ENCODE results near the gene LRCH4. TPM values are rescaled to one million over a fixed set of nuclear protein-coding genes. Genes with fewer than 3 reads are reported as not detected.

LRCH4 gene
- total RNA-seq, 1 experiment from 2014 or later, result 71.4 TPM

DNA sequence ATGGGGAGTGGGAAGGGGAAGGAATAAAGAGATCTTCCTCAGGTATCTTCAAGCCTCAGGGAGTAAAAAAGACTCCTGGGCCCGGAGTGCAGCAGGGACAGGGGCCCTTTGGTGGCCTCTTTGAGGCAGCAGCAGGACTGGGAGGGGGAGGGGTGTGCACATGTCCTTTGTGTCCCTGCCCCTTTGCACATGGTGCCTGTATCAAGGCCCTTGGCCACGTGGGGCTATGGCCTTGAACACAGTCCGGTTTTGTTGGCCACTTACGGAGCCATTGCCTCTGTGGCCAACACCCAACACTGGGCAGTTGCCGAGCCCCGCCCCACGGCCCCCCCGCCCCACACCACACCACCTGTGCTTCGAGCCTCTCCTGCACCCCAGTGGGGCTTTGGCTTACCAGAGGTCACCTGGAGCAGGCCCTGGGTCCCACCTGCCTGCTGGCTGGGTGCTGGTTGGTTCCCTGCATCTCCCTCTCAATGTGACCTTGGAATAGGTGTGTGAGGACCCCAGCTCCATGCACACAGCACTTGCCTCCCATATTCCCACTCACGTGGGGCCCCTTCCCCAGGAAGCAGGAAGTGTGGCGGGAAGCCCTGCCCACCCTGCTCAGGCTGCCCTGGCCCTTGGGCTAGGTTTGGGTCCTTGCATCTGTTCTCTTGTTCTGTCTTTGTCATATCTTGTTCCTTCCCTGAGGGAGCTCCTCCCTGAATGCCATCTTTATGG is 17.6 kb downstream of the LRCH4 start:
- H3K27me3 Mint-ChIP-seq (ENCODE audit: insufficient read depth, unreplicated experiment), result no peaks in the 10 kb centered on the region
- DNase-seq, result no peak

DNA sequence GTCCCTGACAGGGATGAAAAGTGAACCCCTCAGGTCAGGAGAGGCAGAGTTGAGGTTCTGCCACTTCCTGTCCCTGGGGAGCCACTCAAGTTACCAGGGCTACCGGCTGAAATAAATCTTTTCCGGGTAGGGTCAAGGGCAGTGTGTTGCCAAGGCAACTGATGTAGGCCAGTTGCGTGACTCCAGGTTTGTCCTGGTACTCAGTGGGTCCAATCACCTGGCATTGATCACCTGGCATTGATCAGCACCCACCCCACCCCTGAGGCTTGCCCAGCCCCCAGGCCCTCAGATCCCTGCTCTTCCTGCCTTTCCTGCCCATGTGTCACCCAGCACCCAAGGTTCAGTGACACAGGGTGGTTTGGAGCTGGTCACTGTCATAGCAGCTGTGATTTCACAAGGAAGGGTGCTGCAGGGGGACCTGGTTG is 18.2 kb downstream of the LRCH4 start:
- no TSS peak for BruUV-seq (replicated peaks)
- peaks cover 77% of the 10 kb centered on the region for H3K36me3 Mint-ChIP-seq (ENCODE audit: insufficient read depth, unreplicated experiment)
- Histone ChIP-seq H3K9me3 (no peaks in the 10 kb centered on the region), H3K4me1 (peaks cover 32% of the 10 kb centered on the region), H3K4me3 (ENCODE audit: low read depth, low read length) (no peak overlapping the region), H3K36me3 (ENCODE audit: control insufficient read depth, insufficient read depth, low read length) (no peaks in the 10 kb centered on the region; the same call in 1 of the 2 replicates), H3K27me3 (replicated peaks; ENCODE audit: control insufficient read depth, insufficient read depth, low read length) (no peaks in the 10 kb centered on the region)
- H3K27ac Mint-ChIP-seq (ENCODE audit: unreplicated experiment), result no peak overlapping the region
- ChIA-PET POLR2A (interaction anchor here (0.6 kb wide), 1 partner anchor 123 kb away, joined by 3 read pairs; no protein-coding TSS in a partner anchor), CTCF (interaction anchor here (1.1 kb wide), 1 partner anchor 8 kb away, joined by 3 read pairs; no protein-coding TSS in a partner anchor)
- H3K9me3 Mint-ChIP-seq (ENCODE audit: unreplicated experiment), result no peaks in the 10 kb centered on the region
- H3K4me3 Mint-ChIP-seq (ENCODE audit: unreplicated experiment), result no peak overlapping the region
- intact Hi-C loops (cut with micrococcal nuclease; ENCODE audit: unreplicated experiment), result no loop called here
- H3K27me3 Mint-ChIP-seq (ENCODE audit: insufficient read depth, unreplicated experiment), result no peaks in the 10 kb centered on the region
- peaks cover 15% of the 10 kb centered on the region for H3K4me1 Mint-ChIP-seq (ENCODE audit: low read depth, unreplicated experiment)
- DNase-seq, result no peak
- TF ChIP-seq, protein P1, sequence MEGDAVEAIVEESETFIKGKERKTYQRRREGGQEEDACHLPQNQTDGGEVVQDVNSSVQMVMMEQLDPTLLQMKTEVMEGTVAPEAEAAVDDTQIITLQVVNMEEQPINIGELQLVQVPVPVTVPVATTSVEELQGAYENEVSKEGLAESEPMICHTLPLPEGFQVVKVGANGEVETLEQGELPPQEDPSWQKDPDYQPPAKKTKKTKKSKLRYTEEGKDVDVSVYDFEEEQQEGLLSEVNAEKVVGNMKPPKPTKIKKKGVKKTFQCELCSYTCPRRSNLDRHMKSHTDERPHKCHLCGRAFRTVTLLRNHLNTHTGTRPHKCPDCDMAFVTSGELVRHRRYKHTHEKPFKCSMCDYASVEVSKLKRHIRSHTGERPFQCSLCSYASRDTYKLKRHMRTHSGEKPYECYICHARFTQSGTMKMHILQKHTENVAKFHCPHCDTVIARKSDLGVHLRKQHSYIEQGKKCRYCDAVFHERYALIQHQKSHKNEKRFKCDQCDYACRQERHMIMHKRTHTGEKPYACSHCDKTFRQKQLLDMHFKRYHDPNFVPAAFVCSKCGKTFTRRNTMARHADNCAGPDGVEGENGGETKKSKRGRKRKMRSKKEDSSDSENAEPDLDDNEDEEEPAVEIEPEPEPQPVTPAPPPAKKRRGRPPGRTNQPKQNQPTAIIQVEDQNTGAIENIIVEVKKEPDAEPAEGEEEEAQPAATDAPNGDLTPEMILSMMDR (IDR thresholded peaks at IDR 0.05; ENCODE audit: insufficient read depth in 1 of 2, low read depth in 1 of 2, low read length in 1 of 2, severe bottlenecking in 1 of 2, unreplicated experiment in 1 of 2), result no peak

More for the DNA sequence above, 17.6 kb downstream of the LRCH4 start:
- peaks cover 77% of the 10 kb centered on the region for H3K36me3 Mint-ChIP-seq (ENCODE audit: insufficient read depth, unreplicated experiment)
- intact Hi-C loops (cut with micrococcal nuclease; ENCODE audit: unreplicated experiment), result no loop called here
- peak overlapping the region; percentile 67 for H3K27ac Mint-ChIP-seq (ENCODE audit: unreplicated experiment)
- Histone ChIP-seq H3K36me3 (ENCODE audit: control insufficient read depth, insufficient read depth, low read length) (no peaks in the 10 kb centered on the region; the same call in 1 of the 2 replicates), H3K4me3 (ENCODE audit: low read depth, low read length) (no peak overlapping the region), H3K4me1 (peaks cover 35% of the 10 kb centered on the region), H3K27me3 (replicated peaks; ENCODE audit: control insufficient read depth, insufficient read depth, low read length) (no peaks in the 10 kb centered on the region), H3K9me3 (no peaks in the 10 kb centered on the region)
- H3K4me1 Mint-ChIP-seq (ENCODE audit: low read depth, unreplicated experiment), result peaks cover 15% of the 10 kb centered on the region
- no TSS peak for BruUV-seq (replicated peaks)
- ChIA-PET CTCF (interaction anchor here (1.1 kb wide), 2 partner anchors 8 to 15 kb away, joined by 3 read pairs; no protein-coding TSS in a partner anchor), POLR2A (interaction anchor here (0.6 kb wide), 1 partner anchor 122 kb away, joined by 3 read pairs; no protein-coding TSS in a partner anchor)
- H3K9me3 Mint-ChIP-seq (ENCODE audit: unreplicated experiment), result no peaks in the 10 kb centered on the region
- TF ChIP-seq, protein P1 (IDR thresholded peaks at IDR 0.05; ENCODE audit: insufficient read depth in 1 of 2, low read depth in 1 of 2, low read length in 1 of 2, severe bottlenecking in 1 of 2, unreplicated experiment in 1 of 2), result no peak
- no peak overlapping the region for H3K4me3 Mint-ChIP-seq (ENCODE audit: unreplicated experiment)

GRCh38 chr7:100567031-100567730 is 18.7 kb downstream of the LRCH4 start:
- no peak for DNase-seq
- Histone ChIP-seq H3K9me3 (no peaks in the 10 kb centered on the region), H3K36me3 (ENCODE audit: control insufficient read depth, insufficient read depth, low read length) (no peaks in the 10 kb centered on the region; the same call in 1 of the 2 replicates), H3K4me1 (peaks cover 26% of the 10 kb centered on the region), H3K4me3 (ENCODE audit: low read depth, low read length) (no peak overlapping the region), H3K27me3 (replicated peaks; ENCODE audit: control insufficient read depth, insufficient read depth, low read length) (no peaks in the 10 kb centered on the region)
- ChIA-PET CTCF (interaction anchor here (0.5 to 1.1 kb wide), 2 partner anchors 7 to 34 kb away, joined by 3 read pairs; no protein-coding TSS in a partner anchor), POLR2A (interaction anchor here (0.6 to 1.0 kb wide), 2 partner anchors 19 to 123 kb away, joined by 3 read pairs; partner anchors contain the start of gene FBXO24)
- H3K27ac Mint-ChIP-seq (ENCODE audit: unreplicated experiment), result no peak overlapping the region
- BruUV-seq (replicated peaks), result no TSS peak
- H3K27me3 Mint-ChIP-seq (ENCODE audit: insufficient read depth, unreplicated experiment), result no peaks in the 10 kb centered on the region
- no peaks in the 10 kb centered on the region for H3K9me3 Mint-ChIP-seq (ENCODE audit: unreplicated experiment)
- intact Hi-C loops (cut with micrococcal nuclease; ENCODE audit: unreplicated experiment), result no loop called here
- H3K4me3 Mint-ChIP-seq (ENCODE audit: unreplicated experiment), result no peak overlapping the region
- peaks cover 76% of the 10 kb centered on the region for H3K36me3 Mint-ChIP-seq (ENCODE audit: insufficient read depth, unreplicated experiment)
- TF ChIP-seq, protein P1 (IDR thresholded peaks at IDR 0.05; ENCODE audit: insufficient read depth in 1 of 2, low read depth in 1 of 2, low read length in 1 of 2, severe bottlenecking in 1 of 2, unreplicated experiment in 1 of 2), result no peak
- H3K4me1 Mint-ChIP-seq (ENCODE audit: low read depth, unreplicated experiment), result peaks cover 13% of the 10 kb centered on the region
